Spleen (tissue), 7 donors: ENCODE measurements around the gene CELA1.
"Not testable (repeated sequence)": the region's sequence is repeated elsewhere in the genome, so short reads cannot be mapped to it uniquely, and the experiment has no call there.

ENCODE experiments used
- POLR2A ChIP-seq, 3 donors: fragments of 450-650 bp; IDR thresholded peaks; one replicate each; pipeline ENCODE4 v1.5.1; 2017; ENCODE audit warnings: antibody characterized with exemption in 3 of 3, mild to moderate bottlenecking in 1 of 3
- POLR2AphosphoS5 ChIP-seq, 3 donors: sonication (generic); formaldehyde crosslinking; IDR thresholded peaks; one replicate each; pipeline ENCODE4 v1.5.1; 2017; ENCODE audit warnings: antibody characterized with exemption in 3 of 3
- TF ChIP-seq, protein P1 (sequence below), 11 experiments: fragments of 200-600 bp in 7 of 11; fragments of 450-650 bp in 4 of 11; sonication (generic) in 4 of 11; IDR thresholded peaks in 8 of 11; conservative IDR thresholded peaks in 3 of 11; 1 replicate in 7 of 11; 2 replicates in 4 of 11; pipeline versions ENCODE4 v1.4.0 to v1.8.0; 2016 to 2021; ENCODE audit warnings: antibody characterized with exemption in 11 of 11, inconsistent platforms in 4 of 11, mild to moderate bottlenecking in 1 of 11
- donor health status: DM: no; HTN: no; CAD: no; lungs with moderate emphysema.
- donor health status: DM: no; HTN: no; CAD: no.
- donor health status: DM: no; HTN: no; CAD: no.

- not testable (repeated sequence) for TF ChIP-seq POLR2A, POLR2AphosphoS5 (IDR thresholded peaks at IDR 0.05)
- TF ChIP-seq, protein P1, sequence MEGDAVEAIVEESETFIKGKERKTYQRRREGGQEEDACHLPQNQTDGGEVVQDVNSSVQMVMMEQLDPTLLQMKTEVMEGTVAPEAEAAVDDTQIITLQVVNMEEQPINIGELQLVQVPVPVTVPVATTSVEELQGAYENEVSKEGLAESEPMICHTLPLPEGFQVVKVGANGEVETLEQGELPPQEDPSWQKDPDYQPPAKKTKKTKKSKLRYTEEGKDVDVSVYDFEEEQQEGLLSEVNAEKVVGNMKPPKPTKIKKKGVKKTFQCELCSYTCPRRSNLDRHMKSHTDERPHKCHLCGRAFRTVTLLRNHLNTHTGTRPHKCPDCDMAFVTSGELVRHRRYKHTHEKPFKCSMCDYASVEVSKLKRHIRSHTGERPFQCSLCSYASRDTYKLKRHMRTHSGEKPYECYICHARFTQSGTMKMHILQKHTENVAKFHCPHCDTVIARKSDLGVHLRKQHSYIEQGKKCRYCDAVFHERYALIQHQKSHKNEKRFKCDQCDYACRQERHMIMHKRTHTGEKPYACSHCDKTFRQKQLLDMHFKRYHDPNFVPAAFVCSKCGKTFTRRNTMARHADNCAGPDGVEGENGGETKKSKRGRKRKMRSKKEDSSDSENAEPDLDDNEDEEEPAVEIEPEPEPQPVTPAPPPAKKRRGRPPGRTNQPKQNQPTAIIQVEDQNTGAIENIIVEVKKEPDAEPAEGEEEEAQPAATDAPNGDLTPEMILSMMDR (IDR thresholded peaks at IDR 0.05 in 8 of 11, conservative IDR thresholded peaks at IDR 0.05 in 3 of 11) = not testable (repeated sequence)
These were observed 28.2 kb downstream of the CELA1 start for GRCh38 chr12:51318057-51318806.
